ENCODE results near the gene TXN2.

The TXN2 gene

GRCh38 chr22:36486619-36487384 lies 5.4 kb upstream of the TXN2 start:
- peak in 1 of 2 donors; percentile 46 for DNase-seq (ENCODE audit: low read depth in 2 of 2)

DNA sequence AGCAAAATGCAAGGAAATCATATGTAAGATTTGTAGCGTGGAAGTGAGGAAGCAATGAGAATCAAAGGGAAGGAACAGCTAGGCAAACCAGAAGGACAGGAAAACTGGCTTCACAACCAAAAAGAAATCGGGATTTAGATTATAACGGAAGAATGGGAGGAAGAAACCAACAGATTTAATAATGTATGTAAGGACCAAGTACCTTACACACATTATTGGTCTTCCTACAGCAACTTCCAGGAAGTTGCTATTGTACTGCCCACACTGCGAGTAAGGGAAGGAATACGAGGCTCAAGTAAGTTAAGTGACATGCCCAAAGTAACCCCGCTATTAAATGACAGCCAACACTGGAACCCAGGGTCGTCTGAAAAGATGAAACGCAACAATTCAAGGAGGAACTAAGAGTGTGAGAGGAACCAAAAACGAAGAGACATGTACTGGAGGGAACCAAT lies 473 bp downstream of the TXN2 start:
- DNase-seq (ENCODE audit: low read depth in 2 of 2): no peak

GRCh38 chr22:36478966-36479365 lies 2.5 kb downstream of the TXN2 start:
- DNase-seq (ENCODE audit: low read depth in 2 of 2): no peak

DNA sequence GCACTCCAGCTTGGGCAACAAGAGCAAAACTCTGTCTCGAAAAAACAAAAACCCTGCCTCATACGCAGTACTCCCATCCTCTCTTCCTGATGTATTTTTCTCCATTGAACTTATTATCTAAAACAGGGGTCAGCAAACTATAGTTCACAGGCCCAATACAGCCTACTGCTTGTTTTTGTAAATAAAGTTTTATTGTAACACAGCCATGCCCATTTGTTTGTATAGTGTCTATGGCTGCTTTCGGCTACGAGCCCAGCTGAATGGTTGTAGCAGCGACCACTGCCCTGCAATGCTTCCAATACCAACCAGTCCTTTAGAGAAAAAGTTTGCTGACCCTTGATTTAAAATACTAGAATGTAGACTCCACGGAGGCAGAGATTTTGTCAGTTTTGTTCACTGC lies 6.1 kb downstream of the TXN2 start:
- DNase-seq (ENCODE audit: low read depth in 2 of 2): no peak

- no peak for DNase-seq (ENCODE audit: low read depth in 2 of 2)
These were observed 8.8 kb downstream of the TXN2 start for GRCh38 chr22:36472689-36473088.

DNA sequence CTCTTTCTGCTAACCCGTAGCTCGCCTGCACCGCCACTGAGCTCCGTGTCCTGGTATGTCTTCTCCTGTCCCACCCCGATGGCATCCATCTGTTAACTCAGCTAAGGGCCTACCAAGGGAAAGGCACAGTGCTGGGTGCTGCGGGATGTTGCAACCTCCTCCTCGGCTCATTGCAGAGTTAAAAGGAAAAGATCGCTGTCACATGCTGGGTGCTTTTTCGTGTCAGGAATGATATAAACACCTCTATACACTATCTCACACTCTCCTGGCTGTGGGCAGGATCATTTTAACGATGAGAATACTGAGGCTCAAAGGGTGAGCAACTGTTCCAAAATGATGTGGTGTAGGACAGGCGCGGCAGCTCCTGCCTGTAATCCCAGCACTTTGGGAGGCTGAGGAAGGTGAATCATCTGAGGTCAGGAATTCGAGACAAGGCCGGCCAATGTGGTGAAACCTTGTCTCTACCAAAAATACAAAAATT lies 10.1 kb downstream of the TXN2 start:
- no peak for DNase-seq (ENCODE audit: low read depth in 2 of 2)

GRCh38 chr22:36470994-36471331 lies 10.5 kb downstream of the TXN2 start:
- DNase-seq (ENCODE audit: low read depth in 2 of 2): no peak

DNA sequence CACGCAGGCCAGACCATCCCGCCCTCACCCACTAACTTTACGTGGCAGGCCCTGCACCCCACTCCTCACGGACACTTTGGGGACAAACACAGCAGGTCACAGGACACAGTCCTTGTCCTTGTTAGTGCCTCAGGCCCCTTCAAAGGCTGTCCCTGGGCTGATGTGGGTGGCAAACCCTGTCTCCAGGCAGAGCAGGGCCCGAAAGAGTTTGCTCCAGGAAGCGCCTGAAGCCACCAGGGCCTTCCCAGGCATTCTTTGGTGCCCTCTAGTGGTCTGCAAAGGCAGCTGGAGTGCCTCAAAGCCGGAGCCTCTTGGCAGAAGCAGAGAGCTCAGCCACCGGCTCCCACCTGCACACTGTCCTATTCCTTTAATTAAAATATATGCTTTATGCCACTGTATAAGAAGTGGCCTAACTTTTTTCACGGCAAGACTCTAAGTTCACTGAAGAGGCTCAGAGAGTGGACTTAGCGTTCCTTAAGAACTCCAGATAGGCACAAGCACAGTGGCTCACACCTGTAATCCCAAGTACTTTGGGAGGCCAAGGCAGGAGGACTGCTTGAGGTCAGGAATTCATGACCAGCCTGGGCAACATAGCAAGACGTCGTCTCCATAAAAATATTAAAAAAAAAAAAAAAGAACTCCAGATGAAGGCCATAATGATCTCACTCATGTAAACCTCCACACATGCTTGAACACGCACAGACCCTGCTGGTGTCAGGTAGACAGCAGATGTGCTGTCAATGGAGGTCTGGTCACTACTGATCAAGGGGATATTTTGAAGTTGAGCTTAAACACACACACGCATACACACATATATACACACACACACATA lies 11.1 kb downstream of the TXN2 start:
- DNase-seq (ENCODE audit: low read depth in 2 of 2): peak; percentile 57 to 76

DNA sequence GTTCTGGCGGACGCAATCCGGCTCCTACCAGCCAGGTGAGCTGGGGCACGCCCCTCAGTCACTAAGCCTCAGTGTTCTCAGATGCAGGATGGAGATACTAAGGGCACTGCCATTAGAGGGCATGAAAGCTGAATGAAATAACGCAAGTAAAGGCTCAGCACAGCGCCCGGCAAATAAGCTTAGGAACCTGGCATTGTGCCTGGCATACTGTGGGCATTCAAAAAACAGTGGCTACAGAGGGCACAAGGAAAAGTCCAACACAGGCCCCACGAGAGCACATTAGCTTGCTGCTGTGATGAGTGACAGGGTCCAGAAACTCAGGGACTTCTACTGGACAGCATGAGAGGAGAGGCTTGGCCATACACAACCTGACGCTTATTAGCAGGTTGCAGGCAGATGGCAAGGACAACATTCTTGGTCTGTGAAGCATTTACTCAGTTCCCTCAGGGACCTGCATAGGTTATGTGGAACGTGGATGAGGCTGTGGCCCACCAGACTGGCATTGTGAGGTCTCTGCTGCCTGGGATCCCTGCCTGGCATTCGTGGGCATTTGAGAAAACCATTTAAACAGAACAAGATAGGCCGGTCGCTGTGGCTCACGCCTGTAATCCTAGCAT lies 12.2 kb downstream of the TXN2 start:
- DNase-seq (ENCODE audit: low read depth in 2 of 2): no peak

DNA sequence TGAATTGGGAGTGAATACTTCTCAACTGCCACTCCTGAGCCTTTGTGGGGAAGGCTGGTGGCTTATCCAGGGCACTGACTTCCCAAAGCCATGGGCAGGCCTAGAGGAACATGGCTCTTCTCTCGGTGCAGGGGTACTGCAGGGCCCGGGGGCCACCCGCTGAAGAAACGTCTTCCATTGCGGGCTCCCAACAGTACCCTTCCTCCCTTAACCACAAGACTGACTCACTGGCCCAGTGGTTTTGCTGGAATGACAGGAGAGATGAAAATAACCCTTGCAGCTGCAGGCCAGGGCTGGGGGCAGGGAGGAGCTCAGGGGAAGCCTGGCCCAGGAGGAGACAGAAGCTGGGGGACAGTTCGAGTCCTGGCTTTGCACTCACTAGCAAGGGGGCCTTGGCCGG lies 13.5 kb downstream of the TXN2 start:
- no peak for DNase-seq (ENCODE audit: low read depth in 2 of 2)

DNA sequence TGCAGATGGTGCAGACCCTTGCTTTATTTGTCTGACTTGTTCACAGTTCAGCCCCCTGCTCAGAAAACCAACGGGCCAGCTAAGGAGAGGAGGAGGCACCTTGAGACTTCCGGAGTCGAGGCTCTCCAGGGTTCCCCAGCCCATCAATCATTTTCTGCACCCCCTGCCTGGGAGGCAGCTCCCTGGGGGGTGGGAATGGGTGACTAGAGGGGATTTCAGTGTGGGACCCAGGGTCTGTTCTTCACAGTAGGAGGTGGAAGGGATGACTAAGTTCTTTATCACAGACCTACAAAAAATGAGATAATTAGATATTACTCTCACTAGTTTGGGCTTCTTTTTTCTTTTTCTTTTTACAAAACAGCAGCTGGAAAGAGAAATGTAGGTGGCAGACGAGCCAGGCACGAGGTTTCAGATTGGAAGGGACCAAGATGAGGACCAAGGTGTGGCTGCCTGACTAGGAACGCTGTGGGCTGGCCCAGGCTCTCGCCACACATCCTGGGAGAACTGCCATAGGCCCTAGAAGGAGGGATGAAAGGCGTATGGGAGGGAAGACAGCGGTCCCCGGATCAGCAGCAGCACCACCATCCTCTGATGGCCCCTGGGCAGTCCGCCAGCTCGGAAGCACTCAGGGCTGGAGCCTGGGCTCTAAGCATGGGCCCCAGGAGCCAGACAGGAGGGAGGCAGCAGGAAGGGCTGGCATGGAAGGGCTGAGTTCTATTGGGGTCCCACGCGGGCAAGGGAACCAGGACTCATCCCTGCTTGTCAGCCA lies 14.2 kb downstream of the TXN2 start:
- DNase-seq (ENCODE audit: low read depth in 2 of 2): no peak

DNA sequence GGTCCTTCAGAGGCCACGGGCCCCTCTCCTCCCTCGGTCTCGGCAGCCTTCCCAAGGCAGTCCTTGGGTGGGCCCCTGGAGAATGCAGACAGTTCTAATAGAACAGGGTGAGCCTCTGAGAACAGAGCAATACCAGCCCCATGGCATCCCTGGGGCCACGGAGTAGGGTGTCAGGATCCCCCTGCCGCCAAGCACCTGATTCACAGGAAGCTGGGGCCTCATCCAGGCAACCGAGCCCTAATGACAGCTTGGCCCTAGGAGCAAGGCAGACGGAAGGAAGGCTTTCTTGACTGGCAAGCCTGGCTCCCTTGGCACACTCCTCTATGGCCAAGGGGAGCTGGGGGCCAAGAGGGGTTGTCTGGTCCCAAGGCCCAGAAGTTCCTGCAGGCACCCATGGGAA lies 15.2 kb downstream of the TXN2 start:
- no peak for DNase-seq (ENCODE audit: low read depth in 2 of 2)

DNA sequence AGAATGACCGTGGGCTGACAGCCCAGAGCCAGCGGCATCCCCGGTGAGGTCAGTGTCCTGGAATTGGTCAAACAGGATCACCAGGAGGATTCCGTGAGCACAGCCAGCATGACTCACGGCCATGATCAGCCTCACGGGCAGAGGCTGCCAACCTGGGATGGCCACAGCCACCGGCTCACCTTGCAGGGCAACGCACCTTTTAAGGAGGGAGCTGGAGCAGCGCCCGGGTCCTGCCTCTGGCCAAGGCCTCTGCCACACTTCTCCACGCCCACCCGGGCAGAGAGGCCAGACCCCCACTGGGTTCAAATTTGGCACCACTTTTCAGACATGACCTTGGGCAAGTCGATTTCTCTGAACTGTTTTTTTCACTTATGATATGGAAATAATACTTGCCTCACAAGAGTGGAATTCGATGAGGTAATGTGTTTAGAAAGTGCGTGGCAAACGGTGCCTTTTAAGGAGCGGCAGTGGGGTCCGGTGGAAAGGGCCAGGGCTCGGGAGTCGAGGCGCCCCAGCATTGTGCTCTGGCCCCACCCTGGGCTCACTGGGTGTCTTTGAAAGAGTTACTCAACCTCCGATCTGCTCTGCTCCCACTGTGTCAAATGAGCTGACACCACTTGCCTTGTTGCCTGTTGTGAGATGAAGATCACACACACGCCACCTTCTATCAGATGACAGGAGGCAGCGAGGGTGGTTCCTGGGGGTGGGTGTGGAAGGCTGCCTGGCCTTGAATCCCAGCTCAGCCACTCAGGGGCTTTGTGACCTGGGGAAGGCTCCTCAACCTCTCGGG lies 16.0 kb downstream of the TXN2 start:
- no peak for DNase-seq (ENCODE audit: low read depth in 2 of 2)

- DNase-seq (ENCODE audit: low read depth in 2 of 2): no peak
These were observed 16.7 kb downstream of the TXN2 start for GRCh38 chr22:36464715-36465231.

- no peak for DNase-seq (ENCODE audit: low read depth in 2 of 2)
These were observed 17.7 kb downstream of the TXN2 start for GRCh38 chr22:36463783-36464184.

DNA sequence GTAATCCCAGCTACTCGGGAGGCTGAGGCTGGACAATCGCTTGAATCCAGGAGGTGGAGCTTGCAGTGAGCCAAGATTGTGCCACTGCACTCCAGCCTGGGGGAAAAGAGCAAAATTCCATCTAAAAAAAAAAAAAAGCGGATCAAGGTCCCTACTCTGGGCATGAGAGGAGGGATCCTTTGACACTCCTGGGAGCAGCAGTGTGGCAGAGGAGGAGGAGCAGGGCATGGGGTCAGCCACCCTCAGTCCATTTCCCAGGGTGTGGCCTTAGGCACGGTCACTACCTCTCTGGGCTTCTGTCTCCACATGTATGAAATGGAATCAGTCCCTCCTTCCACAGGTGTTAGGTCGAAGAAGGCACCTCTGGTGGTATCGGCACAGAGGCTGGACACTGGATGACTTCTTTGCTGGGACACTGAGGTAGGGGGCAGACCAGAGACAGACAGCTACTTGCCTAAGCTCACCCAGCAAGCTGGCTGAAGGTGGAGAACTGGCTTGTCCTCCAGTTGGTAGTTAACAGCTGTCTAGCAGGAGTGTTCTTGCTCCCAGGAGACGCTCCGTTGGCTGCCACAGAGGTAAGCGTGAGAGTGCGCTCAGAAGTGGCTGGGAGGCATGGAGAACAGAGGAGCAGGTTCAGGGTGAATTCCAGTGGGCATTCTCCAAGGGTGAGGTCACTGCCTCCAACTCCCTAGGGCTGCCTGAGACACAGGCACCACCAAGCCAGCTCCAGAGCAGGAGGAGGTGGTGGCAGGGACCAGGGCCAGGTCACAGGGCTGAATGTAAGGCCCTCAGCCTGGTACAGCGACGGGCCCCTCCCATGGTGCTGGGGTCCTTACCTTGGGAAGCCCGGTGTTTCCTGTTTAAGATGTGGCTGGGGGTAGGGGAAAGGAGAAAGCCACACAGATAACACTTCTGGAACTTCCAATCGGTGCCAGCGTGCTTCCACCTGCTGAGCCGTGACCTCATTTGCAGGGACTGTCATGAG lies 19.5 kb downstream of the TXN2 start:
- no peak for DNase-seq (ENCODE audit: low read depth in 2 of 2)

- no peak for DNase-seq (ENCODE audit: low read depth in 2 of 2)
These were observed 21.2 kb downstream of the TXN2 start for GRCh38 chr22:36460202-36460601.

GRCh38 chr22:36457688-36458450 lies 23.6 kb downstream of the TXN2 start:
- no peak for DNase-seq (ENCODE audit: low read depth in 2 of 2)

DNA sequence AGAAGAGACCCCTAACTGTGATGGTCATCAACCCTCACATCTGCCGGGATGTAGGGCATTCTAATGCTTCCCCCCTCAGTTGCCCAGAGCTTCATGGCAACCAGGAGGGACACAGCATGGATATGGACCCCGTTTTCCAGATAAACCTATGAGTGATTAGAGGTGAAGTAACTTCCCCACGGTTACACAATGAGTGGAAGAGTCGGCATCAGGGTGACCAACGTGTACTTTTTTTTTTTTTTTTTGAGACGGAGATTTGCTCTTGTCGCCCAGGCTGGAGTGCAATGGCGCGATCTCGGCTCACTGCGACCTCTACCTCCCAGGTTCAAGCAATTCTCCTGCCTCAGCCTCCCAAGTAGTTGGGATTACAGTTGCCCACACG lies 25.0 kb downstream of the TXN2 start:
- no peak for DNase-seq (ENCODE audit: low read depth in 2 of 2)

Data from stimulated activated CD8-positive, alpha-beta memory T cell treated with anti-CD3 and anti-CD28 coated beads, Interleukin-15, amount 100 ng/mL, for 4 hours (primary cell).